GM23338 (cell line): ENCODE data around the gene ADIPOR2. TPM values are rescaled to one million over a fixed set of nuclear protein-coding genes. Genes with fewer than 3 reads are reported as not detected.

Source experiments
- ATAC-seq: fragments of 200-7000 bp; cut with Tn5 transposase; 3 replicates; pipeline ENCODE4 v1.9.1; 2020
- DNase-seq: peaks from one replicate; pipeline ENCODE4 v3.0.0-alpha.2; 2015; ENCODE audit warnings: low spot score
- H2AFZ ChIP-seq: fragments of 200-600 bp; sonication (generic); 2 replicates; pipeline ENCODE4 v1.8.0; 2016; ENCODE audit warnings: antibody characterized with exemption, mild to moderate bottlenecking, moderate library complexity
- H3F3A ChIP-seq: fragments of 200-600 bp; sonication (generic); replicated peaks from 2 replicates; pipeline ENCODE4 v1.8.0; 2017; ENCODE audit warnings: antibody characterized with exemption, mixed run types, low read depth
- H3K27ac ChIP-seq: fragments of 200-600 bp; sonication (generic); 2 replicates; pipeline ENCODE4 v1.6.1; 2016; ENCODE audit warnings: low read depth
- H3K27me3 ChIP-seq: fragments of 200-600 bp; sonication (generic); 2 replicates; pipeline ENCODE4 v1.8.0; 2016; ENCODE audit warnings: mild to moderate bottlenecking, mixed run types, moderate library complexity; ENCODE audit not compliant: insufficient read depth
- H3K36me3 ChIP-seq: fragments of 200-600 bp; sonication (generic); 2 replicates; pipeline ENCODE4 v1.8.0; 2016; ENCODE audit warnings: mild to moderate bottlenecking; ENCODE audit not compliant: insufficient read depth
- H3K4me1 ChIP-seq: fragments of 200-600 bp; sonication (generic); 2 replicates; pipeline ENCODE4 v1.8.0; 2016; ENCODE audit warnings: mild to moderate bottlenecking, moderate library complexity; ENCODE audit not compliant: insufficient read depth
- H3K4me2 ChIP-seq: fragments of 200-600 bp; sonication (generic); 2 replicates; pipeline ENCODE4 v1.7.1; 2017; ENCODE audit warnings: mixed run types
- H3K4me3 ChIP-seq: fragments of 200-600 bp; sonication (generic); 2 replicates; pipeline ENCODE4 v1.6.1; 2016; ENCODE audit warnings: mixed run types
- H3K79me2 ChIP-seq: fragments of 200-600 bp; sonication (generic); replicated peaks from 2 replicates; pipeline ENCODE4 v1.8.0; 2017; ENCODE audit warnings: mild to moderate bottlenecking; ENCODE audit not compliant: insufficient read depth
- H3K9me2 ChIP-seq: fragments of 200-600 bp; sonication (generic); 2 replicates; pipeline ENCODE4 v1.8.0; 2017; ENCODE audit not compliant: insufficient read depth
- H4K20me1 ChIP-seq: fragments of 200-600 bp; sonication (generic); replicated peaks from 2 replicates; pipeline ENCODE4 v1.8.0; 2017; ENCODE audit warnings: mild to moderate bottlenecking; ENCODE audit not compliant: insufficient read depth
- H3K27ac Mint-ChIP-seq: 2 replicates; pipeline ENCODE4 v1.8.0; 2020; ENCODE audit warnings: inconsistent platforms, mild to moderate bottlenecking, moderate library complexity, mixed read lengths
- H3K27me3 Mint-ChIP-seq: 3 replicates; pipeline ENCODE4 v1.8.0; 2022; ENCODE audit warnings: low read depth, mild to moderate bottlenecking, moderate library complexity, mixed read lengths, inconsistent platforms; ENCODE audit not compliant: insufficient read depth, poor library complexity
- H3K36me3 Mint-ChIP-seq: 3 replicates; pipeline ENCODE4 v1.8.0; 2021; ENCODE audit warnings: low read depth, mild to moderate bottlenecking, inconsistent platforms, moderate library complexity, mixed read lengths
- H3K4me1 Mint-ChIP-seq: 3 replicates; pipeline ENCODE4 v1.8.0; 2020; ENCODE audit warnings: mild to moderate bottlenecking, inconsistent platforms, mixed read lengths
- H3K4me3 Mint-ChIP-seq: 3 replicates; pipeline ENCODE4 v1.8.0; 2021; ENCODE audit warnings: moderate library complexity, mild to moderate bottlenecking, inconsistent platforms, mixed read lengths
- H3K9me3 Mint-ChIP-seq: 3 replicates; pipeline ENCODE4 v1.8.0; 2020; ENCODE audit warnings: moderate library complexity, mild to moderate bottlenecking, inconsistent platforms, mixed read lengths
- CREB1 ChIP-seq: fragments of 250-450 bp; sonication (Bioruptor Pico); IDR thresholded peaks from 2 replicates; pipeline ENCODE4 v1.5.0; 2020; ENCODE audit warnings: low read depth, mild to moderate bottlenecking, moderate library complexity
- EZH2phosphoT487 ChIP-seq: fragments of 200-600 bp; sonication (generic); IDR thresholded peaks from one replicate; pipeline ENCODE4 v1.8.1; 2018; ENCODE audit warnings: antibody characterized with exemption; ENCODE audit not compliant: unreplicated experiment
- JUNB ChIP-seq: IDR thresholded peaks from one replicate; pipeline ENCODE4 v1.6.1; 2016; ENCODE audit warnings: antibody characterized with exemption; ENCODE audit not compliant: unreplicated experiment
- NANOG ChIP-seq: IDR thresholded peaks from 2 replicates; pipeline ENCODE4 v1.6.1; 2016; ENCODE audit warnings: antibody characterized with exemption, borderline replicate concordance
- POLR2AphosphoS5 ChIP-seq: IDR thresholded peaks from 2 replicates; pipeline ENCODE4 v1.6.1; 2016; ENCODE audit warnings: antibody characterized with exemption, low read depth
- ZNF114 ChIP-seq: fragments of 250-450 bp; sonication (Bioruptor Pico); IDR thresholded peaks from 2 replicates; pipeline ENCODE4 v1.5.0; 2020; ENCODE audit warnings: mild to moderate bottlenecking, moderate library complexity
- ZNF462 ChIP-seq: fragments of 250-450 bp; sonication (Bioruptor Pico); IDR thresholded peaks from 2 replicates; pipeline ENCODE4 v1.5.0; 2020; ENCODE audit warnings: mild to moderate bottlenecking, moderate library complexity
- polyA plus RNA-seq: library from polyadenylated mRNA; unstranded; fragments of >200 nt; fragmentation: Nextera tagmentation; extraction: Ambion mirVana; gene quantifications from 2 replicates; pipeline ENCODE4 v1.2.1, GENCODE V29; 2016
- total RNA-seq: library from RNA; depleted of rRNA; stranded (reverse); fragments of >200 nt; shearing (Covaris generic); gene quantifications from 2 replicates; pipeline ENCODE4 v1.2.3, GENCODE V29; 2014
- TF ChIP-seq, protein P1 (sequence below): IDR thresholded peaks from 2 replicates; pipeline ENCODE4 v1.6.1; 2016; ENCODE audit warnings: antibody characterized with exemption

The ADIPOR2 gene
- total and polyA plus RNA-seq, 2 experiments from 2014 or later, result 11.7 to 36.2 TPM

- TF ChIP-seq ZNF462 (CRISPR knock-in tag) (no peak), POLR2AphosphoS5 (no peak), NANOG (no peak), JUNB (no peak), EZH2phosphoT487 (no peak), CREB1 (no peak)
- TF ChIP-seq, protein P1, sequence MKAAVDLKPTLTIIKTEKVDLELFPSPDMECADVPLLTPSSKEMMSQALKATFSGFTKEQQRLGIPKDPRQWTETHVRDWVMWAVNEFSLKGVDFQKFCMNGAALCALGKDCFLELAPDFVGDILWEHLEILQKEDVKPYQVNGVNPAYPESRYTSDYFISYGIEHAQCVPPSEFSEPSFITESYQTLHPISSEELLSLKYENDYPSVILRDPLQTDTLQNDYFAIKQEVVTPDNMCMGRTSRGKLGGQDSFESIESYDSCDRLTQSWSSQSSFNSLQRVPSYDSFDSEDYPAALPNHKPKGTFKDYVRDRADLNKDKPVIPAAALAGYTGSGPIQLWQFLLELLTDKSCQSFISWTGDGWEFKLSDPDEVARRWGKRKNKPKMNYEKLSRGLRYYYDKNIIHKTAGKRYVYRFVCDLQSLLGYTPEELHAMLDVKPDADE, result no peak
Measured at GRCh38 chr12:1836241-1836803, 145.5 kb downstream of the ADIPOR2 start (continued).

DNA sequence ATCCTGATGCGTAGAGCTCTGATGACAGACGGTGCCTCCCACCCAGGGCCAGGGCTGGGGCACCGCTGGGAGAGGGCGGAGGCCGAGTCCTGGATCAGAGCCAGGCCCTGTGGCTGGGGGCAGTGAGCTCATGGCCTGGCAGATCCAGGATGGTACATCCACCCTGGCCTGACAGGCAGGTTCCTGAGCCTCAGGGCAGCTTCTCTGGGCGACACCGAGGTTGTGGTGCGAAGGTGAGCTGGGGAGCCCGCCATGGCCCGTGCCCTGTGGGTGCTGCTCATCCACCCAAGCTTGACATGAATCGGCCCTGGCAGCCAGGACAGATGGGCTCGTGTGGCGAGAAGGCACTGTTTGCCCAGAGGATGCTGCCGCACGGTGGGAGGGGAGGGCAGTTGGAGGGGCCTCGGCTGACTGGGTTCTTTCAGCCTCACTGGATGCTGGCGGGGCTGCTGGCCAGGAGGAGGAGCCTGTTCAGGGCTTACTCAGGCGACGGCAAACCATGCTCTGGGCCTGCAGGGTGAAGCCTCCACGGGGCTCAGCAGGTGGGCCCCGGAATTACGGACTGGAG, 146.1 kb downstream of the ADIPOR2 start:
- Mint-ChIP-seq H3K4me3 (no peak overlapping the region), H3K27me3 (peaks cover 13% of the 10 kb centered on the region), H3K4me1 (peaks cover 44% of the 10 kb centered on the region), H3K9me3 (no peaks in the 10 kb centered on the region), H3K36me3 (no peaks in the 10 kb centered on the region), H3K27ac (no peak overlapping the region)
- H4K20me1 ChIP-seq, result no peaks in the 10 kb centered on the region
- ATAC-seq (peak; percentile 70), DNase-seq (no peak)
- no peak overlapping the region for H3K27ac ChIP-seq
- H3K79me2 ChIP-seq, result no peaks in the 10 kb centered on the region
- no peaks in the 10 kb centered on the region for H3F3A ChIP-seq
- H3K36me3 ChIP-seq, result no peaks in the 10 kb centered on the region
- 0 out of 2 replicates have a peak overlapping the region, but pooled peaks have one; percentile 43 for H2AFZ ChIP-seq
- H3K4me2 ChIP-seq, result no peak overlapping the region
- no peak overlapping the region for H3K4me3 ChIP-seq
- H3K9me2 ChIP-seq, result no peaks in the 10 kb centered on the region
- H3K27me3 ChIP-seq, result no peaks in the 10 kb centered on the region
- peaks cover under 1% of the 10 kb centered on the region; the same call in 1 of the 2 replicates for H3K4me1 ChIP-seq
- TF ChIP-seq ZNF114 (CRISPR knock-in tag) (no peak), ZNF462 (CRISPR knock-in tag) (no peak)
